ENCODE measurements around the gene MAEA.

Gene MAEA

GRCh38 chr4:1249731-1250526 is 39.8 kb upstream of the MAEA start:
- DNase-seq (ENCODE audit: low read depth): no peak

GRCh38 chr4:1250527-1250812 is 39.2 kb upstream of the MAEA start:
- no peak for DNase-seq (ENCODE audit: low read depth)

- no peak for DNase-seq (ENCODE audit: low read depth)
These were observed 38.5 kb upstream of the MAEA start for GRCh38 chr4:1250921-1251772.

- no peak for DNase-seq (ENCODE audit: low read depth)
These were observed 38.0 kb upstream of the MAEA start for GRCh38 chr4:1251773-1252066.

GRCh38 chr4:1252928-1253492 is 36.7 kb upstream of the MAEA start:
- DNase-seq (ENCODE audit: low read depth): no peak

GRCh38 chr4:1253831-1254230 is 35.9 kb upstream of the MAEA start:
- DNase-seq (ENCODE audit: low read depth): no peak

GRCh38 chr4:1255151-1255550 is 34.5 kb upstream of the MAEA start:
- DNase-seq (ENCODE audit: low read depth): no peak

- DNase-seq (ENCODE audit: low read depth): no peak
These were observed 34.0 kb upstream of the MAEA start for GRCh38 chr4:1255699-1256098.

- no peak for DNase-seq (ENCODE audit: low read depth)
These were observed 31.2 kb upstream of the MAEA start for GRCh38 chr4:1258457-1258856.

- no peak for DNase-seq (ENCODE audit: low read depth)
These were observed 29.7 kb upstream of the MAEA start for GRCh38 chr4:1259966-1260365.

GRCh38 chr4:1260418-1261106 is 29.1 kb upstream of the MAEA start:
- no peak for DNase-seq (ENCODE audit: low read depth)

GRCh38 chr4:1261107-1261928 is 28.4 kb upstream of the MAEA start:
- no peak for DNase-seq (ENCODE audit: low read depth)

GRCh38 chr4:1264942-1265341 is 24.7 kb upstream of the MAEA start:
- DNase-seq (ENCODE audit: low read depth): no peak

- no peak for DNase-seq (ENCODE audit: low read depth)
These were observed 24.3 kb upstream of the MAEA start for GRCh38 chr4:1265351-1265750.

- no peak for DNase-seq (ENCODE audit: low read depth)
These were observed 22.6 kb upstream of the MAEA start for GRCh38 chr4:1266881-1267763.

GRCh38 chr4:1269209-1269608 is 20.5 kb upstream of the MAEA start:
- no peak for DNase-seq (ENCODE audit: low read depth)

- DNase-seq (ENCODE audit: low read depth): no peak
These were observed 18.0 kb upstream of the MAEA start for GRCh38 chr4:1271686-1272085.

- DNase-seq (ENCODE audit: low read depth): no peak
These were observed 14.8 kb upstream of the MAEA start for GRCh38 chr4:1274871-1275270.

- DNase-seq (ENCODE audit: low read depth): no peak
These were observed 12.7 kb upstream of the MAEA start for GRCh38 chr4:1276984-1277383.

- no peak for DNase-seq (ENCODE audit: low read depth)
These were observed 11.7 kb upstream of the MAEA start for GRCh38 chr4:1277667-1278665.
